GM13976 (cell line): ENCODE data around the gene AAK1.

Experiments
- DNase-seq: peaks from one replicate; pipeline ENCODE4 v3.0.0; 2012; ENCODE audit warnings: low spot score
- CTCF ChIP-seq: IDR thresholded peaks from 2 replicates; pipeline ENCODE4 v1.5.1; 2012; ENCODE audit warnings: borderline replicate concordance, mild to moderate bottlenecking; ENCODE audit not compliant: insufficient read depth; ENCODE audit errors: extremely low read depth, missing control alignments, control extremely low read depth
- in situ Hi-C: fragments of 300-500 bp; cut with MboI; formaldehyde crosslinking; loops from one replicate; pipeline ENCODE4 v1.12.0; 2022; ENCODE audit warnings: low sequenced_read_pairs, mixed read lengths, inconsistent platforms; ENCODE audit not compliant: unreplicated experiment

Gene AAK1

GRCh38 chr2:69437751-69438154 lies 205.8 kb downstream of the AAK1 start:
- no peak for TF ChIP-seq CTCF
- in situ Hi-C loops: no loop called here
- no peak for DNase-seq

GRCh38 chr2:69436938-69437750 lies 206.4 kb downstream of the AAK1 start, which contains the start of gene NFU1:
NFU1 (minus strand) TSS chr2:69437435; CDS start chr2:69437422, 13 bp downstream.
- in situ Hi-C loops: no loop called here

GRCh38 chr2:69436596-69436937 lies 207.0 kb downstream of the AAK1 start:
- in situ Hi-C loops: no loop called here
- peak; percentile 19 for TF ChIP-seq CTCF
- DNase-seq: peak; percentile 35

More at GRCh38 chr2:69436938-69437750, 206.4 kb downstream of the AAK1 start, which contains the start of gene NFU1:
- peak; percentile 57 for TF ChIP-seq CTCF
- peak; percentile 98 for DNase-seq

- DNase-seq: no peak
- no peak for TF ChIP-seq CTCF
- in situ Hi-C loops: no loop called here
Observed at GRCh38 chr2:69434753-69435152, 208.8 kb downstream of the AAK1 start.

- in situ Hi-C loops: no loop called here
- DNase-seq: no peak
- TF ChIP-seq CTCF: no peak
Observed at GRCh38 chr2:69429491-69430183, 213.9 kb downstream of the AAK1 start.

GRCh38 chr2:69428981-69429380 lies 214.6 kb downstream of the AAK1 start:
- no peak for TF ChIP-seq CTCF
- no peak for DNase-seq
- in situ Hi-C loops: no loop called here
